HG02759 (cell line): ENCODE results near the gene ODR4.
"Not testable (repeated sequence)": the region's sequence is repeated elsewhere in the genome, so short reads cannot be mapped to it uniquely, and the experiment has no call there.

Experiments
- ATAC-seq: cut with Tn5 transposase; IDR thresholded peaks from one replicate; pipeline ENCODE4 v1.9.1; 2021; ENCODE audit warnings: mild to moderate bottlenecking, moderate library complexity; ENCODE audit not compliant: unreplicated experiment

Gene ODR4

GRCh38 chr1:186375152-186375928 lies at the start of gene ODR4, which contains the start of gene TPR:
TSS of gene ODR4 (plus strand) at chr1:186375838. CDS start at chr1:186379786, 3,948 bp downstream.
TSS of gene TPR (minus strand) at chr1:186375253. CDS start at chr1:186375028, 225 bp downstream.
- ATAC-seq = peak; percentile 87

- ATAC-seq = no peak
These were observed 49.6 kb upstream of the ODR4 start for GRCh38 chr1:186326009-186326408.

GRCh38 chr1:186327331-186327730 lies 48.3 kb upstream of the ODR4 start:
- ATAC-seq = no peak

GRCh38 chr1:186330758-186331157 lies 44.9 kb upstream of the ODR4 start:
- no peak for ATAC-seq

- ATAC-seq = no peak
These were observed 38.1 kb upstream of the ODR4 start for GRCh38 chr1:186337554-186337953.

GRCh38 chr1:186340772-186341171 lies 34.9 kb upstream of the ODR4 start:
- ATAC-seq = no peak

GRCh38 chr1:186347837-186348691 lies 27.6 kb upstream of the ODR4 start:
- ATAC-seq = not testable (repeated sequence)

GRCh38 chr1:186374303-186375151 lies 1.1 kb upstream of the ODR4 start:
- ATAC-seq = peak; percentile 21

GRCh38 chr1:186375929-186376319 lies 286 bp downstream of the ODR4 start:
- no peak for ATAC-seq

GRCh38 chr1:186386725-186387383 lies 11.2 kb downstream of the ODR4 start:
- no peak for ATAC-seq

GRCh38 chr1:186390925-186391324 lies 15.3 kb downstream of the ODR4 start:
- ATAC-seq = no peak

GRCh38 chr1:186391841-186392240 lies 16.2 kb downstream of the ODR4 start:
- no peak for ATAC-seq

GRCh38 chr1:186392711-186393110 lies 17.1 kb downstream of the ODR4 start:
- ATAC-seq = not testable (repeated sequence)

GRCh38 chr1:186401446-186401845 lies 25.8 kb downstream of the ODR4 start:
- not testable (repeated sequence) for ATAC-seq

- no peak for ATAC-seq
These were observed 28.0 kb downstream of the ODR4 start for GRCh38 chr1:186403632-186404031.

- ATAC-seq = peak; percentile 65
These were observed 28.9 kb downstream of the ODR4 start for GRCh38 chr1:186404454-186405051.

GRCh38 chr1:186409091-186409490 lies 33.5 kb downstream of the ODR4 start:
- ATAC-seq = peak; percentile 68

- no peak for ATAC-seq
These were observed 37.7 kb downstream of the ODR4 start for GRCh38 chr1:186413319-186413718.

GRCh38 chr1:186418503-186418902 lies 42.9 kb downstream of the ODR4 start:
- no peak for ATAC-seq

- ATAC-seq = no peak
These were observed 44.7 kb downstream of the ODR4 start for GRCh38 chr1:186420311-186420710.
